Upper lobe of left lung (tissue), 4 donors: ENCODE measurements around the gene DXO.
"Not testable (repeated sequence)": the region's sequence is repeated elsewhere in the genome, so short reads cannot be mapped to it uniquely, and the experiment has no call there.

ENCODE experiments used
- POLR2A ChIP-seq, 4 donors: fragments of 450-650 bp; IDR thresholded peaks; one replicate each; pipeline ENCODE4 v1.5.1; 2016 to 2017; ENCODE audit warnings: antibody characterized with exemption in 4 of 4, mild to moderate bottlenecking in 2 of 4
- POLR2AphosphoS5 ChIP-seq, 2 donors: sonication (generic); formaldehyde crosslinking; IDR thresholded peaks; one replicate each; pipeline ENCODE4 v1.5.1; 2017; ENCODE audit warnings: antibody characterized with exemption in 2 of 2
- TF ChIP-seq, protein P1 (sequence below), 6 experiments: fragments of 450-650 bp in 4 of 6; fragments of 200-600 bp in 2 of 6; sonication (generic) in 2 of 6; IDR thresholded peaks; one replicate each; pipeline ENCODE4 v1.5.1; 2016 to 2019; ENCODE audit warnings: antibody characterized with exemption in 6 of 6

DNA sequence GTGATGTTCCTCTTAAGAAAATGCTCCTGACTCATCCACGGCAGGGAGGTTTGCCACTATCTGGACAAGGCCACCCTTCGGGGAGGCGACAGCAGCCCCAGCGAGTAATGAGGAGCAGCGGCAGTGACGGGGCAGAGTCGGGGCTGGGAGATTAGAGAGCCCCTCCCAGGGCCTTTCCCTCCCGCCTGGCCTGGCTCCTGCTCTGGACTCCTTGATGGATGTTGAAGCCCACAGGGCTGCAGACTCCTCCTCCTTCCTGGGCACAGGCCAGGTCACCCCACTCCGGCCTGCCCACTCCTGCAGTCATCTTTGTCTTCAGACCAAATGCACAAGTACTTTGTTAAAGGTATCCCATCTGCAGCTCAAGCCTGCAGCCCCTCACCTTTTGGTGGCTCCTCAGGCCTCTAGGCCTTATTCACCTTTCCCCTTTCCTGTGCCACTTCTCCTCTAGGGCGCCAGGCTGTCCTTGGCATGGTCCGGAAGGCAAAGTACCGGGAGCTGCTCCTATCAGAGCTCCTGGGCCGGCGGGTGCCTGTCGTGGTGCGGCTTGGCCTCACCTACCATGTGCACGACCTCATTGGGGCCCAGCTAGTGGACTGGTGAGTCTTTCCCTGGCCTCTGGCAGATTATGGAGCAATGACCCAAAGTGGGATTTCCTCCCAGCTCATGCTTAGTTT lies 41.1 kb upstream of the DXO start:
- TF ChIP-seq POLR2A, POLR2AphosphoS5 (IDR thresholded peaks at IDR 0.05): not testable (repeated sequence)
- TF ChIP-seq, protein P1, sequence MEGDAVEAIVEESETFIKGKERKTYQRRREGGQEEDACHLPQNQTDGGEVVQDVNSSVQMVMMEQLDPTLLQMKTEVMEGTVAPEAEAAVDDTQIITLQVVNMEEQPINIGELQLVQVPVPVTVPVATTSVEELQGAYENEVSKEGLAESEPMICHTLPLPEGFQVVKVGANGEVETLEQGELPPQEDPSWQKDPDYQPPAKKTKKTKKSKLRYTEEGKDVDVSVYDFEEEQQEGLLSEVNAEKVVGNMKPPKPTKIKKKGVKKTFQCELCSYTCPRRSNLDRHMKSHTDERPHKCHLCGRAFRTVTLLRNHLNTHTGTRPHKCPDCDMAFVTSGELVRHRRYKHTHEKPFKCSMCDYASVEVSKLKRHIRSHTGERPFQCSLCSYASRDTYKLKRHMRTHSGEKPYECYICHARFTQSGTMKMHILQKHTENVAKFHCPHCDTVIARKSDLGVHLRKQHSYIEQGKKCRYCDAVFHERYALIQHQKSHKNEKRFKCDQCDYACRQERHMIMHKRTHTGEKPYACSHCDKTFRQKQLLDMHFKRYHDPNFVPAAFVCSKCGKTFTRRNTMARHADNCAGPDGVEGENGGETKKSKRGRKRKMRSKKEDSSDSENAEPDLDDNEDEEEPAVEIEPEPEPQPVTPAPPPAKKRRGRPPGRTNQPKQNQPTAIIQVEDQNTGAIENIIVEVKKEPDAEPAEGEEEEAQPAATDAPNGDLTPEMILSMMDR (IDR thresholded peaks at IDR 0.05) = not testable (repeated sequence)
